GM12878 (cell line): ENCODE results near the gene CS. TPM values are rescaled to one million over a fixed set of nuclear protein-coding genes. Genes with fewer than 3 reads are reported as not detected.

Experiments used
- ATAC-seq: fragments of 200-7000 bp; cut with Tn5 transposase; 3 replicates; pipeline ENCODE4 v1.9.1; 2020; ENCODE audit warnings: mild to moderate bottlenecking, moderate library complexity
- BruUV-seq: library from RNA; stranded (reverse); fragments of 400-500 nt; replicated peaks from 2 replicates; lab custom pipeline; 2021; lab: Mats Ljungman, UMichigan
- CTCF ChIA-PET: fragments of 300-600 bp; sonication (Branson Sonifier 250); formaldehyde crosslinking; extraction: SDS; loops from one replicate; lab custom pipeline; 2021; ENCODE audit warnings: inconsistent platforms; lab: Yijun Ruan, JAX
- POLR2A ChIA-PET: fragments of 350-600 bp; formaldehyde crosslinking; extraction: SDS; loops from one replicate; lab custom pipeline; 2021; ENCODE audit warnings: inconsistent platforms; lab: Charles Lee
- RAD21 ChIA-PET: fragments of 300-600 bp; sonication (Branson Sonifier 250); formaldehyde crosslinking; loops from one replicate; lab custom pipeline; 2023; ENCODE audit warnings: antibody characterized with exemption; ENCODE audit not compliant: unreplicated experiment; lab: Charles Lee
- SMC1A ChIA-PET: fragments of 300-600 bp; sonication (Branson Sonifier 250); formaldehyde crosslinking; loops from one replicate; lab custom pipeline; 2023; ENCODE audit not compliant: unreplicated experiment, uncharacterized antibody; lab: Charles Lee
- DNase-seq: peaks from one replicate; pipeline ENCODE4 v3.0.0-alpha.2; 2011; ENCODE audit warnings: low read depth, low spot score
- FAIRE-seq: peaks from 3 replicates; lab custom pipeline; 2011; peaks lifted over from hg19 to GRCh38; lab: Jason Lieb, UNC
- H2AFZ ChIP-seq: 2 replicates; pipeline ENCODE4 v1.6.0; 2011; ENCODE audit warnings: low read depth, low read length, control low read depth; ENCODE audit not compliant: control insufficient read depth
- H3K27ac ChIP-seq: 2 replicates; pipeline ENCODE4 v1.5.1; 2011; ENCODE audit warnings: control low read depth; ENCODE audit not compliant: control insufficient read depth, insufficient read depth
- H3K27me3 ChIP-seq, 2 experiments: replicated peaks in 1 of 2; 2 replicates each; pipeline versions ENCODE4 v1.6.0 to v1.6.1; 2011; ENCODE audit warnings: low read length in 1 of 2; ENCODE audit not compliant: control insufficient read depth in 2 of 2, insufficient read depth in 2 of 2
- H3K36me3 ChIP-seq, 2 experiments: 2 replicates each; pipeline ENCODE4 v1.5.1; 2011; ENCODE audit warnings: low read length in 1 of 2; ENCODE audit not compliant: control insufficient read depth in 2 of 2, insufficient read depth in 2 of 2
- H3K4me1 ChIP-seq: 2 replicates; pipeline ENCODE4 v1.6.1; 2011; ENCODE audit warnings: mild to moderate bottlenecking, low read length, moderate library complexity, mixed read lengths; ENCODE audit not compliant: control insufficient read depth, insufficient read depth
- H3K4me2 ChIP-seq: 2 replicates; pipeline ENCODE4 v1.6.0; 2011; ENCODE audit warnings: control low read depth; ENCODE audit not compliant: control insufficient read depth, insufficient read depth
- H3K4me3 ChIP-seq: fragments of 200-600 bp; sonication (generic); 2 replicates; pipeline ENCODE4 v1.5.1; 2016
- H3K79me2 ChIP-seq: 2 replicates; pipeline ENCODE4 v1.6.0; 2011; ENCODE audit warnings: low read length; ENCODE audit not compliant: control insufficient read depth, insufficient read depth
- H3K9ac ChIP-seq: 2 replicates; pipeline ENCODE4 v1.8.0; 2011; ENCODE audit warnings: low read length, control low read depth, mixed read lengths; ENCODE audit not compliant: control insufficient read depth, insufficient read depth
- H3K9me3 ChIP-seq: replicated peaks from 3 replicates; pipeline ENCODE4 v1.5.1; 2011; ENCODE audit warnings: mild to moderate bottlenecking, low read length; ENCODE audit not compliant: control insufficient read depth, insufficient read depth
- H4K20me1 ChIP-seq: 2 replicates; pipeline ENCODE4 v1.6.0; 2011; ENCODE audit not compliant: control insufficient read depth, insufficient read depth
- HCFC1 ChIP-seq: fragments of 150-350 bp; IDR thresholded peaks from 2 replicates; pipeline ENCODE4 v1.6.1; 2014; ENCODE audit warnings: low read length
- HSF1 ChIP-seq: fragments of 150-350 bp; IDR thresholded peaks from 2 replicates; pipeline ENCODE4 v1.6.1; 2014; ENCODE audit warnings: mild to moderate bottlenecking, low read depth, low read length
- IKZF1 ChIP-seq: fragments of 450-650 bp; conservative IDR thresholded peaks from 2 replicates; pipeline ENCODE4 v1.6.1; 2017; ENCODE audit warnings: antibody characterized with exemption, mild to moderate bottlenecking
- KLF5 ChIP-seq: fragments of 450-650 bp; IDR thresholded peaks from 2 replicates; pipeline ENCODE4 v1.6.1; 2014; ENCODE audit warnings: mild to moderate bottlenecking; ENCODE audit not compliant: partially characterized antibody
- MTA2 ChIP-seq: fragments of 450-650 bp; IDR thresholded peaks from 2 replicates; pipeline ENCODE4 v1.6.1; 2016; ENCODE audit warnings: low read depth, mild to moderate bottlenecking, moderate library complexity
- NFXL1 ChIP-seq: fragments of 450-650 bp; IDR thresholded peaks from 2 replicates; pipeline ENCODE4 v1.6.1; 2017; ENCODE audit warnings: antibody characterized with exemption, mild to moderate bottlenecking, borderline replicate concordance
- NRF1 ChIP-seq: conservative IDR thresholded peaks from 2 replicates; pipeline ENCODE4 v1.6.1; 2011; ENCODE audit warnings: mild to moderate bottlenecking, low read depth, low read length, improper control_type of control experiment
- PAX5 ChIP-seq: IDR thresholded peaks from 2 replicates; pipeline ENCODE4 v1.6.1; 2011; ENCODE audit warnings: low read depth, low read length, borderline replicate concordance
- RCOR1 ChIP-seq: conservative IDR thresholded peaks from 2 replicates; pipeline ENCODE4 v1.6.1; 2012; ENCODE audit warnings: low read depth, low read length, improper control_type of control experiment
- SREBF2 ChIP-seq: IDR thresholded peaks from 2 replicates; pipeline ENCODE4 v1.6.1; 2012; ENCODE audit warnings: mild to moderate bottlenecking, low read length
- YBX1 ChIP-seq: fragments of 450-650 bp; IDR thresholded peaks from 2 replicates; pipeline ENCODE4 v1.6.1; 2016; ENCODE audit warnings: antibody characterized with exemption
- ZNF687 ChIP-seq: fragments of 450-650 bp; IDR thresholded peaks from 2 replicates; pipeline ENCODE4 v1.6.1; 2017; ENCODE audit warnings: mild to moderate bottlenecking, moderate library complexity
- WGBS: methylation state at CpG from one replicate; pipeline ENCODE4 v1.1.6; 2016; ENCODE audit warnings: low lambda C conversion rate; ENCODE audit not compliant: insufficient replicate concordance, insufficient coverage; ENCODE audit errors: missing lambda C conversion rate; 5-methylcytosine and 5-hydroxymethylcytosine counted together
- in situ Hi-C: fragments of 300-500 bp; cut with MboI; formaldehyde crosslinking; loops from 9 replicates; pipeline ENCODE4 v1.14.3; 2018; ENCODE audit warnings: mixed read lengths
- intact Hi-C: fragments of 100-400 bp; cut with micrococcal nuclease; formaldehyde crosslinking; loops from one replicate; pipeline ENCODE4 v1.14.2; 2022; ENCODE audit not compliant: unreplicated experiment
- polyA plus RNA-seq, 11 experiments: library from polyadenylated mRNA; depleted of rRNA in 4 of 11; unstranded in 6 of 11; stranded (reverse) in 5 of 11; fragments of >200 nt; fragmentation: Nextera tagmentation in 4 of 11; fragmentation: Illumina TruSeq in 1 of 11; extraction: Ambion mirVana in 4 of 11; extraction: Trizol in 1 of 11; gene quantifications; 1 replicate in 1 of 11; 2 replicates in 10 of 11; pipeline versions ENCODE4 v1.2.1 to v1.2.3, GENCODE V29; 2011 to 2016; ENCODE audit warnings: inconsistent platforms in 2 of 11, missing spikeins in 2 of 11, low read depth in 1 of 11
- total RNA-seq, 4 experiments: library from RNA; depleted of rRNA in 3 of 4; stranded (reverse); fragments of >200 nt in 3 of 4; fragmentation: Illumina TruSeq in 1 of 4; extraction: Trizol in 1 of 4; gene quantifications; 2 replicates each; pipeline versions ENCODE4 v1.2.1 to v1.2.3, GENCODE V29; 2013 to 2021
- TF ChIP-seq, protein P1 (sequence below): IDR thresholded peaks from 2 replicates; pipeline ENCODE4 v1.6.1; 2011; ENCODE audit warnings: low read depth, low read length, improper control_type of control experiment, borderline replicate concordance
- TF ChIP-seq, protein P2 (sequence below): fragments of 450-650 bp; IDR thresholded peaks from 2 replicates; pipeline ENCODE4 v1.6.1; 2017; ENCODE audit warnings: borderline replicate concordance

Gene CS
- total and polyA plus RNA-seq, 10 of the 15 experiments (the other 5 are each of a cell fraction or from before 2014, with no cell fraction given) = 64.9 to 276 (median 139) TPM

DNA sequence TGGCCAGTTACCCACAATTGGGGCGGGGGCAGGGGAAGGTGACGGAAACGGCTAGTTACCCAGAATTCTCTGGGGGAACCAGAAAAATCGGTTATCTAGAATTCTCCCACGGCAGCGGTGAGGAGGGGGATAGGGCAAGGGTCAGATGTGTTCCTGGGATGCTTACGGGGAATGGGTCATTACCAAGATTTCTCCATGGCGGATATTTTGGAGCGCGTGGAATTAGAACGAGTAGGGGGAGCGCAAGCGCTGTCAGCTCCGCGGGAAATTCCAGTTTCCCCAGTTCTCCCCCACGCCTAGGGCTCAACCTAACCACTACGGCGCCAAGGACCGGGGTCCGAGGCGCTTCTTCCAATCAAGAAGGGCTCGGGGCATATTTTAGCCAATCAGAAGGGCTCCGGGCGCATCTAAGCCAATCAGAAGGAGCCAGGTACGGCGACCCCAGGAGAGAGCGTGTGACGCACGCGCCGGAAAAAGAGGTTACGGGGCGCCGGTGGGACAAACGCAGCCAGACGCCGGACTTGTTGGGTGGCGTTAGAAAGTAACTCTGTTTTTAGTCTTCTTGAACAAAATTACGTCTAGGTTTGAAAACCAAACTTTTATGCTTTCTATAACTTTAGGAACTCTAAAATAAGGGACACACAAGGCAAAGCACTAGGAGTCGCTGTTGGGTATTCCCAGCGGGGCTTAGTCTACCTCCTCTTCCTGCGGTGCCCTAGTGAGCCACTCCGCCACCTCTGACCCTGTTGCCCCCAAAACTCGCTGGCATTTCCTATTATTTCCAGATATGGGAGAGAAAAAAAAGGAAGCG lies 33.8 kb upstream of the CS start, which contains the start of gene PAN2:
Gene PAN2, minus strand, starts transcription at position 322 of the 811 bp plus-strand sequence. CDS start 906 bp downstream, outside the sequence.
- POLR2A ChIA-PET = interaction anchor here (0.6 to 11.4 kb wide), 10 partner anchors 13 to 239 kb away, joined by 3 to 140 read pairs (median 5); partner anchors contain the start of genes ANKRD52, APOF, CNPY2 and STAT2
- H3K9me3 ChIP-seq = no peaks in the 10 kb centered on the region
- FAIRE-seq = peak; percentile 85
- SMC1A ChIA-PET = interaction anchor here (0.6 to 2.2 kb wide), 10 partner anchors 17 to 545 kb away, joined by 3 to 10 read pairs (median 4); partner anchors contain the start of genes CNPY2, STAT2 and TIMELESS
- H3K27ac ChIP-seq = peak within 1 kb of the TSS; percentile 99
- H3K4me1 ChIP-seq = peaks cover 24% of the 10 kb centered on the region
- peak; percentile 97 for ATAC-seq
- under 1% methylated on average over 45 of the region's 45 CpGs for WGBS
- CTCF ChIA-PET = interaction anchor here (0.5 to 1.8 kb wide), 11 partner anchors 18 to 1044 kb away, joined by 3 to 20 read pairs (median 3); partner anchors contain the start of genes CNPY2, CS and STAT2
- no peaks in the 10 kb centered on the region for H3K27me3 ChIP-seq
- peak; percentile 89 for DNase-seq
- H3K79me2 ChIP-seq = peaks cover 14% of the 10 kb centered on the region
- no peaks in the 10 kb centered on the region for H4K20me1 ChIP-seq
- in situ Hi-C loops (no loop called here), intact Hi-C loops (loop anchor here (1.0 to 5.0 kb wide), 4 partner anchors 18 to 144 kb away; partner anchors contain the start of gene STAT2)
- peak within 1 kb of the TSS; percentile 99 for H3K9ac ChIP-seq
- RAD21 ChIA-PET = interaction anchor here (0.8 to 2.2 kb wide), 6 partner anchors 18 to 130 kb away, joined by 3 to 18 read pairs (median 6); partner anchors contain the start of genes CNPY2, STAT2 and TIMELESS
- H3K36me3 ChIP-seq = no peaks in the 10 kb centered on the region
- H3K4me2 ChIP-seq = peak within 1 kb of the TSS; percentile 94
- peak within 1 kb of the TSS; percentile 97 for H3K4me3 ChIP-seq
- BruUV-seq = no TSS peak
- H2AFZ ChIP-seq = peak within 1 kb of the TSS; percentile 87
- TF ChIP-seq ZNF687 (peak; percentile 96), YBX1 (no peak), SREBF2 (no peak), KLF5 (peak; percentile 95), RCOR1 (no peak), HSF1 (no peak), HCFC1 (peak; percentile 35; the same call in 1 of the 2 replicates), NRF1 (0 out of 2 replicates have a peak, but pooled peaks have one; percentile 11), IKZF1 (peak; percentile 90), NFXL1 (no peak), MTA2 (peak; percentile 69), PAX5 (peak; percentile 42; the same call in 1 of the 2 replicates)
- TF ChIP-seq, protein P1, sequence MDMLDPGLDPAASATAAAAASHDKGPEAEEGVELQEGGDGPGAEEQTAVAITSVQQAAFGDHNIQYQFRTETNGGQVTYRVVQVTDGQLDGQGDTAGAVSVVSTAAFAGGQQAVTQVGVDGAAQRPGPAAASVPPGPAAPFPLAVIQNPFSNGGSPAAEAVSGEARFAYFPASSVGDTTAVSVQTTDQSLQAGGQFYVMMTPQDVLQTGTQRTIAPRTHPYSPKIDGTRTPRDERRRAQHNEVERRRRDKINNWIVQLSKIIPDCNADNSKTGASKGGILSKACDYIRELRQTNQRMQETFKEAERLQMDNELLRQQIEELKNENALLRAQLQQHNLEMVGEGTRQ = no peak
- TF ChIP-seq, protein P2, sequence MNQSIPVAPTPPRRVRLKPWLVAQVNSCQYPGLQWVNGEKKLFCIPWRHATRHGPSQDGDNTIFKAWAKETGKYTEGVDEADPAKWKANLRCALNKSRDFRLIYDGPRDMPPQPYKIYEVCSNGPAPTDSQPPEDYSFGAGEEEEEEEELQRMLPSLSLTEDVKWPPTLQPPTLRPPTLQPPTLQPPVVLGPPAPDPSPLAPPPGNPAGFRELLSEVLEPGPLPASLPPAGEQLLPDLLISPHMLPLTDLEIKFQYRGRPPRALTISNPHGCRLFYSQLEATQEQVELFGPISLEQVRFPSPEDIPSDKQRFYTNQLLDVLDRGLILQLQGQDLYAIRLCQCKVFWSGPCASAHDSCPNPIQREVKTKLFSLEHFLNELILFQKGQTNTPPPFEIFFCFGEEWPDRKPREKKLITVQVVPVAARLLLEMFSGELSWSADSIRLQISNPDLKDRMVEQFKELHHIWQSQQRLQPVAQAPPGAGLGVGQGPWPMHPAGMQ = no peak
